IMR-90 (cell line): Measurements from ENCODE around the gene OR7A17.

Experiments
- FOS ChIP-seq: fragments of 150-350 bp; IDR thresholded peaks from 2 replicates; pipeline ENCODE4 v1.6.1; 2016; ENCODE audit warnings: low read depth, low read length
- MXI1 ChIP-seq: IDR thresholded peaks from 2 replicates; pipeline ENCODE4 v1.6.1; 2012; ENCODE audit warnings: low read depth, mild to moderate bottlenecking, low read length, moderate library complexity, borderline replicate concordance
- POLR2A ChIP-seq: IDR thresholded peaks from 2 replicates; pipeline ENCODE4 v1.6.1; 2012; ENCODE audit warnings: mild to moderate bottlenecking, low read depth, low read length
- RCOR1 ChIP-seq: IDR thresholded peaks from 2 replicates; pipeline ENCODE4 v1.6.1; 2012; ENCODE audit warnings: mild to moderate bottlenecking, low read length, improper control_type of control experiment; ENCODE audit not compliant: insufficient replicate concordance
- RFX5 ChIP-seq: IDR thresholded peaks from 2 replicates; pipeline ENCODE4 v1.8.0; 2012; ENCODE audit warnings: low read depth, mild to moderate bottlenecking, low read length, moderate library complexity
- TF ChIP-seq, protein P1 (sequence below): conservative IDR thresholded peaks from 2 replicates; pipeline ENCODE4 v1.5.1; 2012; ENCODE audit warnings: mild to moderate bottlenecking, low read depth, low read length, improper control_type of control experiment
- TF ChIP-seq, protein P2 (sequence below): fragments of 150-350 bp; IDR thresholded peaks from 2 replicates; pipeline ENCODE4 v1.6.1; 2017; ENCODE audit warnings: mild to moderate bottlenecking, antibody characterized with exemption, low read length, low read depth

DNA sequence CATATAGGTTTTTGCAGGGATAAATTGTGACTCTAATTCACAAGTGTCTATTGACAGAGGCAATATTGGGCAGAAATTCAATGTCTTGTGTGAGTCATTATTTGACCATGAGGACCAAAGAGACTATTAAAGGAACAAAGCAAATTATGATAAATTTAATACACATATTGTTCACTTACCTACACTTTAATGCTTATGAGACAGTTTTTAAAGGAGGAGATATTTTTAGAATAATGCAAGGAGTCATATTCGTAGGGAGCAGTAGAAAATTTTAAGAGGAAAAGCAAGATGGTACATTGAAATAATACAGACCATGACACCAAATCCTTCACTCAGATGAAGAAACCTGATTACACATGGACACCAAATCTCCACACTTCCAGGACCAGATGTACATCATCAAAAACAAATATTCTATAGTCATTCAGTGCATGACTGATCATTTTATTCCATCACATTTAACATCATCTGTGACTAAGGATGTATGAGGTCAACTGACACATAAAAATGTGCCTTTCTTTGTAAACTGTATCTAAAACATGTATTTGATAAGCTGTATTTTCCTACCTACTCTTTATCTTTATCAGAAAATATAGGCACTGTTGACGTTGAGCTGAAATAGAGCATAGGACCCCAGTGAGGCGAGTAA is 4.2 kb upstream of the OR7A17 start:
- TF ChIP-seq, protein P1, sequence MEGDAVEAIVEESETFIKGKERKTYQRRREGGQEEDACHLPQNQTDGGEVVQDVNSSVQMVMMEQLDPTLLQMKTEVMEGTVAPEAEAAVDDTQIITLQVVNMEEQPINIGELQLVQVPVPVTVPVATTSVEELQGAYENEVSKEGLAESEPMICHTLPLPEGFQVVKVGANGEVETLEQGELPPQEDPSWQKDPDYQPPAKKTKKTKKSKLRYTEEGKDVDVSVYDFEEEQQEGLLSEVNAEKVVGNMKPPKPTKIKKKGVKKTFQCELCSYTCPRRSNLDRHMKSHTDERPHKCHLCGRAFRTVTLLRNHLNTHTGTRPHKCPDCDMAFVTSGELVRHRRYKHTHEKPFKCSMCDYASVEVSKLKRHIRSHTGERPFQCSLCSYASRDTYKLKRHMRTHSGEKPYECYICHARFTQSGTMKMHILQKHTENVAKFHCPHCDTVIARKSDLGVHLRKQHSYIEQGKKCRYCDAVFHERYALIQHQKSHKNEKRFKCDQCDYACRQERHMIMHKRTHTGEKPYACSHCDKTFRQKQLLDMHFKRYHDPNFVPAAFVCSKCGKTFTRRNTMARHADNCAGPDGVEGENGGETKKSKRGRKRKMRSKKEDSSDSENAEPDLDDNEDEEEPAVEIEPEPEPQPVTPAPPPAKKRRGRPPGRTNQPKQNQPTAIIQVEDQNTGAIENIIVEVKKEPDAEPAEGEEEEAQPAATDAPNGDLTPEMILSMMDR, result no peak
- TF ChIP-seq, protein P2, sequence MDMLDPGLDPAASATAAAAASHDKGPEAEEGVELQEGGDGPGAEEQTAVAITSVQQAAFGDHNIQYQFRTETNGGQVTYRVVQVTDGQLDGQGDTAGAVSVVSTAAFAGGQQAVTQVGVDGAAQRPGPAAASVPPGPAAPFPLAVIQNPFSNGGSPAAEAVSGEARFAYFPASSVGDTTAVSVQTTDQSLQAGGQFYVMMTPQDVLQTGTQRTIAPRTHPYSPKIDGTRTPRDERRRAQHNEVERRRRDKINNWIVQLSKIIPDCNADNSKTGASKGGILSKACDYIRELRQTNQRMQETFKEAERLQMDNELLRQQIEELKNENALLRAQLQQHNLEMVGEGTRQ, result no peak
- TF ChIP-seq RFX5 (no peak), POLR2A (no peak), FOS (no peak), RCOR1 (no peak), MXI1 (no peak)
